Smooth muscle cell of the umbilical artery (primary cell): ENCODE measurements around the gene FMOD. TPM values are rescaled to one million over a fixed set of nuclear protein-coding genes. Genes with fewer than 3 reads are reported as not detected.

ENCODE experiments used
- total RNA-seq: library from RNA; depleted of rRNA; stranded (reverse); fragments of >200 nt; gene quantifications from 2 replicates; pipeline ENCODE4 v1.2.3, GENCODE V29; 2014

Gene FMOD
- 7.3 and 48.1 TPM in 2 replicates for total RNA-seq

GRCh38 chr1:203351037-203351625 is at the start of gene FMOD:
Gene FMOD, minus strand, starts transcription at chr1:203351122. Its CDS starts 2,852 bp downstream, at chr1:203348270.

GRCh38 chr1:203304919-203305808 is 45.8 kb downstream of the FMOD start, which contains the start of gene BTG2:
Gene BTG2, plus strand, starts transcription at chr1:203305519. Its CDS starts 88 bp downstream, at chr1:203305607.

Other genes starting within 250 kb of the FMOD start
- 5.7 and 12.8 TPM in 2 replicates for gene ADORA1, start 223.4 kb downstream of the FMOD start, total RNA-seq
- gene MYBPH, start 175.3 kb downstream of the FMOD start, total RNA-seq = 0.30 TPM in 1 of 2 replicates, not detected in the other
- gene CHI3L1, start 164.4 kb downstream of the FMOD start, total RNA-seq = 2.4 and 339 TPM in 2 replicates
- under 0.01 TPM in 1 of 2 replicates, not detected in the other for gene CHIT1, start 121.4 kb downstream of the FMOD start, total RNA-seq
- 14.6 and 17.5 TPM in 2 replicates for gene BTG2, start 45.6 kb downstream of the FMOD start, total RNA-seq
- 0.30 and 0.32 TPM in 2 replicates for gene PRELP, start 124.7 kb upstream of the FMOD start, total RNA-seq
- not detected in 2 replicates for gene OPTC, start 143.0 kb upstream of the FMOD start, total RNA-seq